HEK293 (cell line): ENCODE results near the gene KAT5.
"Not testable (repeated sequence)": the region's sequence is repeated elsewhere in the genome, so short reads cannot be mapped to it uniquely, and the experiment has no call there.

Source experiments
- CTCF ChIA-PET: fragments of 350-600 bp; formaldehyde crosslinking; extraction: SDS; loops from one replicate; lab custom pipeline; 2021; ENCODE audit warnings: antibody characterized with exemption; lab: Yijun Ruan, JAX
- POLR2A ChIA-PET: fragments of 300-600 bp; formaldehyde crosslinking; extraction: SDS; loops from one replicate; lab custom pipeline; 2020; ENCODE audit warnings: antibody characterized with exemption, inconsistent platforms; lab: Yijun Ruan, JAX
- H3K27ac ChIP-seq: fragments of 200-500 bp; sonication (Bioruptor generic); 2 replicates; pipeline ENCODE4 v1.5.1; 2014; ENCODE audit warnings: low read depth, low read length, control low read depth, inconsistent platforms; ENCODE audit errors: extremely low read depth
- H3K36me3 ChIP-seq, 2 experiments: fragments of 200-500 bp in 1 of 2; sonication (Bioruptor generic) in 1 of 2; 1 replicate in 1 of 2; 2 replicates in 1 of 2; pipeline ENCODE4 v1.5.1; 2014 to 2017; ENCODE audit warnings: inconsistent platforms in 2 of 2, low read length in 2 of 2; ENCODE audit not compliant: control insufficient read depth in 2 of 2, insufficient read depth in 1 of 2
- H3K4me1 ChIP-seq: fragments of 200-500 bp; sonication (Bioruptor generic); 2 replicates; pipeline ENCODE4 v1.5.1; 2014; ENCODE audit warnings: mild to moderate bottlenecking, low read length, inconsistent platforms; ENCODE audit not compliant: control insufficient read depth, insufficient read depth
- H3K4me3 ChIP-seq: 2 replicates; pipeline ENCODE4 v1.5.1; 2011; ENCODE audit warnings: low read depth, mild to moderate bottlenecking, control low read depth, low read length, moderate library complexity
- H3K9me3 ChIP-seq: fragments of 200-500 bp; sonication (Bioruptor generic); 2 replicates; pipeline ENCODE4 v1.5.1; 2014; ENCODE audit warnings: low read depth, low read length, inconsistent platforms; ENCODE audit not compliant: control insufficient read depth, insufficient read depth
- BCL11B ChIP-seq: fragments of 450-650 bp; formaldehyde crosslinking; IDR thresholded peaks from 2 replicates; pipeline ENCODE4 v1.5.1; 2016; ENCODE audit warnings: low read depth, missing biosample characterization, missing genetic modification characterization
- CTCF ChIP-seq: fragments of 450-650 bp; formaldehyde crosslinking; IDR thresholded peaks from 2 replicates; pipeline ENCODE4 v1.5.1; 2016; ENCODE audit warnings: missing biosample characterization, missing genetic modification characterization
- MEIS1 ChIP-seq: sonication (generic); formaldehyde crosslinking; IDR thresholded peaks from 2 replicates; pipeline ENCODE4 v1.8.1; 2022; ENCODE audit warnings: missing genetic modification reagents, mild to moderate bottlenecking, borderline replicate concordance
- OVOL3 ChIP-seq: fragments of 450-650 bp; formaldehyde crosslinking; IDR thresholded peaks from 2 replicates; pipeline ENCODE4 v1.5.1; 2016; ENCODE audit warnings: missing biosample characterization, missing genetic modification characterization
- SETDB1 ChIP-seq: IDR thresholded peaks from one replicate; pipeline ENCODE4 v1.6.1; 2017; ENCODE audit warnings: mild to moderate bottlenecking, low read length, moderate library complexity, mixed read lengths; ENCODE audit not compliant: insufficient read length
- ZBTB8A ChIP-seq: fragments of 450-650 bp; formaldehyde crosslinking; IDR thresholded peaks from 2 replicates; pipeline ENCODE4 v1.5.1; 2016; ENCODE audit warnings: missing biosample characterization, missing genetic modification characterization
- ZFP41 ChIP-seq: fragments of 450-650 bp; formaldehyde crosslinking; IDR thresholded peaks from 2 replicates; pipeline ENCODE4 v1.5.1; 2016; ENCODE audit warnings: missing biosample characterization, missing genetic modification characterization, borderline replicate concordance
- ZNF121 ChIP-seq: fragments of 450-650 bp; formaldehyde crosslinking; IDR thresholded peaks from 2 replicates; pipeline ENCODE4 v1.5.1; 2016; ENCODE audit warnings: missing biosample characterization, missing genetic modification characterization
- ZNF146 ChIP-seq: fragments of 450-650 bp; formaldehyde crosslinking; IDR thresholded peaks from 2 replicates; pipeline ENCODE4 v1.5.1; 2016; ENCODE audit warnings: missing biosample characterization, missing genetic modification characterization
- ZNF16 ChIP-seq: fragments of 450-650 bp; formaldehyde crosslinking; IDR thresholded peaks from 2 replicates; pipeline ENCODE4 v1.5.1; 2016; ENCODE audit warnings: low read depth, missing biosample characterization, missing genetic modification characterization
- ZNF221 ChIP-seq: fragments of 450-650 bp; formaldehyde crosslinking; IDR thresholded peaks from 2 replicates; pipeline ENCODE4 v1.5.1; 2017; ENCODE audit warnings: missing biosample characterization, missing genetic modification characterization, borderline replicate concordance
- ZNF324 ChIP-seq: fragments of 450-650 bp; formaldehyde crosslinking; IDR thresholded peaks from 2 replicates; pipeline ENCODE4 v1.5.1; 2016; ENCODE audit warnings: missing biosample characterization, missing genetic modification characterization
- ZNF37A ChIP-seq: fragments of 450-650 bp; IDR thresholded peaks from 2 replicates; pipeline ENCODE4 v1.5.1; 2018; ENCODE audit warnings: missing biosample characterization, missing genetic modification characterization
- ZNF596 ChIP-seq: fragments of 450-650 bp; IDR thresholded peaks from 2 replicates; pipeline ENCODE4 v1.5.0; 2018; ENCODE audit warnings: missing biosample characterization, mild to moderate bottlenecking, missing genetic modification characterization, moderate library complexity
- ZNF624 ChIP-seq: fragments of 450-650 bp; formaldehyde crosslinking; IDR thresholded peaks from 2 replicates; pipeline ENCODE4 v1.5.1; 2017; ENCODE audit warnings: missing biosample characterization, missing genetic modification characterization
- ZNF747 ChIP-seq: fragments of 450-650 bp; formaldehyde crosslinking; IDR thresholded peaks from 2 replicates; pipeline ENCODE4 v1.5.1; 2016; ENCODE audit warnings: missing biosample characterization, missing genetic modification characterization
- ZNF76 ChIP-seq: fragments of 450-650 bp; formaldehyde crosslinking; IDR thresholded peaks from 2 replicates; pipeline ENCODE4; 2016; ENCODE audit warnings: low read depth, missing biosample characterization, missing genetic modification characterization, borderline replicate concordance
- ZNF791 ChIP-seq: fragments of 450-650 bp; formaldehyde crosslinking; IDR thresholded peaks from 2 replicates; pipeline ENCODE4 v1.5.1; 2016; ENCODE audit warnings: missing biosample characterization, missing genetic modification characterization
- ZNF843 ChIP-seq: fragments of 450-650 bp; formaldehyde crosslinking; IDR thresholded peaks from 2 replicates; pipeline ENCODE4 v1.5.1; 2016; ENCODE audit warnings: missing biosample characterization, missing genetic modification characterization
- TF ChIP-seq, protein P1 (sequence below): fragments of 450-650 bp; formaldehyde crosslinking; IDR thresholded peaks from 2 replicates; pipeline ENCODE4 v1.5.1; 2017; ENCODE audit warnings: missing biosample characterization, missing genetic modification characterization

Gene KAT5

DNA sequence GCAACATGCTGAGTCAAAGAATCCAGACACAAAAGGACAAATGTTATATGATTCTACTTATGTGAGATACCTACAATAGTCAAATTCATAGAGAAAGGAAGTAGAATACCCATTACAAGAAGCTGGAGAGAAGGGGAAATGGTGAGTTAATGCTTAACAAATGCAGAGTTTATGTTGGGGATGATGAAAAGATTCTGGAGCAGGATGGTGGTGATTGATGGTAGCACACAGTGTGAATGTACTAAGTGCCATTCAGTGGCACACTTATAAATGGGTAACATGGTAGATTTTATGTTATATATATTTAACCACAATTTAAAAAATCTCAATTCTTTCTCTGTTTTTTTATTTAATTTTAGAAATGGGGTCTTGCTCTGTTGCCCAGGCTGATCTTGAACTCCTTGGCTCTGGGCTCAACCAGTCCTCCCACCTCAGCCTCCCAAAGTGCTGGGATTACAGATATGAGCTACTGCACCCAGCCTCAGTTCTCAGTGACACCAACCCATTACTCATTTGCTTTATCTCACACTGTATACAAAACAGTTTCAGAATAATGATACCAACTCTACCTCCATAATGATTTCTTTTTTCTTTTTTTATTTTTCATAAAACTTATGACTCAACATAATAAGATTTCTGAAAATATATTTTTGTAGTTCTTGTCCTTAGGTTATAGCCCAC is 39.7 kb upstream of the KAT5 start:
- no peak overlapping the region for H3K4me3 ChIP-seq
- CTCF ChIA-PET = interaction anchor here (0.6 kb wide), 2 partner anchors 15 to 497 kb away, joined by 5 to 7 read pairs; no protein-coding TSS in a partner anchor
- no peaks in the 10 kb centered on the region for H3K9me3 ChIP-seq
- H3K36me3 ChIP-seq = no peaks in the 10 kb centered on the region
- H3K27ac ChIP-seq = no peak overlapping the region
- TF ChIP-seq OVOL3 (tag by site-specific recombination) = no peak
- no peak for TF ChIP-seq ZNF37A (tag by site-specific recombination)
- no peak for TF ChIP-seq BCL11B (tag by site-specific recombination)
- TF ChIP-seq ZNF596 (tag by site-specific recombination) = no peak
- no peak for TF ChIP-seq ZNF76
- no peak for TF ChIP-seq ZNF791
- no peak for TF ChIP-seq ZNF146 (tag by site-specific recombination)
- no peak for TF ChIP-seq ZNF221 (tag by site-specific recombination)
- no peaks in the 10 kb centered on the region for H3K4me1 ChIP-seq
- POLR2A ChIA-PET = interaction anchor here (1.4 kb wide), 1 partner anchor 9 kb away, joined by 3 read pairs; no protein-coding TSS in a partner anchor

- H3K4me1 ChIP-seq = no peaks in the 10 kb centered on the region
- TF ChIP-seq ZNF121 (tag by site-specific recombination) = 0 out of 2 replicates have a peak, but pooled peaks have one; percentile 12
- TF ChIP-seq ZNF16 (tag by site-specific recombination) = no peak
- ChIA-PET CTCF (interaction anchor here (0.6 to 0.7 kb wide), 2 partner anchors 9 to 14 kb away, joined by 4 to 5 read pairs; no protein-coding TSS in a partner anchor), POLR2A (interaction anchor here (1.4 kb wide), 1 partner anchor 10 kb away, joined by 3 read pairs; no protein-coding TSS in a partner anchor)
- H3K4me3 ChIP-seq = no peak overlapping the region
- no peak overlapping the region for H3K27ac ChIP-seq
- H3K36me3 ChIP-seq = no peaks in the 10 kb centered on the region
- no peaks in the 10 kb centered on the region for H3K9me3 ChIP-seq
Measured at GRCh38 chr11:65672982-65673381, 39.1 kb upstream of the KAT5 start.

GRCh38 chr11:65680192-65680743 is 31.8 kb upstream of the KAT5 start:
- no peaks in the 10 kb centered on the region for H3K36me3 ChIP-seq
- H3K9me3 ChIP-seq = no peaks in the 10 kb centered on the region
- POLR2A ChIA-PET = interaction anchor here (0.7 to 1.6 kb wide), 2 partner anchors 17 to 40 kb away, joined by 6 read pairs; partner anchors contain the start of gene RNASEH2C
- CTCF ChIA-PET = interaction anchor here (0.7 kb wide), 2 partner anchors 121 to 1778 kb away, joined by 3 read pairs; no protein-coding TSS in a partner anchor
- TF ChIP-seq ZBTB8A (tag by site-specific recombination) = no peak
- TF ChIP-seq, all 188 proteins: peak for 0
- no peak overlapping the region for H3K4me3 ChIP-seq
- no peak overlapping the region for H3K27ac ChIP-seq
- H3K4me1 ChIP-seq = no peaks in the 10 kb centered on the region

DNA sequence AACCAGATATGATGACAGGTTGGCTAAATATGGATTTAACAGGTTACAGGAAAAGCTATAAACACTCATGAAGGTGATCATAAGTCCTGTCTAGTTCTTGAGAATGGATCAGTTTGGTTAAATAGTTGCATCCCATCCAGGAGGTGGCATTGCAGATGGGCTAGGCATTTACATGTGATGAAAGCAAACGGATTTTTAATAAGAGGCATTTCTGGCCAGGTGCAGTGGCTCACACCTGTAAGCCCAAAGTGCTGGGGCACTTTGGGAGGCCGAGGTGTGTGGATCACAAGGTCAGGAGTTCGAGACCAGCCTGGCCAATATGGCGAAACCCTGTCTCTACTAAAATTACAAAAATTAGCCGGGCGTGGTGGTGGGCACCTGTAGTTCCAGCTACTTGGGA is 28.6 kb upstream of the KAT5 start:
- H3K4me1 ChIP-seq, H3K9me3 ChIP-seq, POLR2A ChIA-PET, H3K36me3 ChIP-seq, H3K27ac ChIP-seq, H3K4me3 ChIP-seq: not testable (repeated sequence)
- CTCF ChIA-PET = interaction anchor here (0.7 to 0.8 kb wide), 2 partner anchors 68 to 107 kb away, joined by 3 to 4 read pairs; partner anchors contain the start of gene EHBP1L1

GRCh38 chr11:65685981-65686380 is 26.1 kb upstream of the KAT5 start:
- ChIA-PET POLR2A (no interaction called here), CTCF (no interaction called here)
- Histone ChIP-seq H3K36me3 (no peaks in the 10 kb centered on the region), H3K27ac (no peak overlapping the region), H3K4me1 (no peaks in the 10 kb centered on the region)
- no peak for TF ChIP-seq ZFP41 (tag by site-specific recombination)
- TF ChIP-seq ZNF624 (tag by site-specific recombination) = no peak
- TF ChIP-seq, protein P1, sequence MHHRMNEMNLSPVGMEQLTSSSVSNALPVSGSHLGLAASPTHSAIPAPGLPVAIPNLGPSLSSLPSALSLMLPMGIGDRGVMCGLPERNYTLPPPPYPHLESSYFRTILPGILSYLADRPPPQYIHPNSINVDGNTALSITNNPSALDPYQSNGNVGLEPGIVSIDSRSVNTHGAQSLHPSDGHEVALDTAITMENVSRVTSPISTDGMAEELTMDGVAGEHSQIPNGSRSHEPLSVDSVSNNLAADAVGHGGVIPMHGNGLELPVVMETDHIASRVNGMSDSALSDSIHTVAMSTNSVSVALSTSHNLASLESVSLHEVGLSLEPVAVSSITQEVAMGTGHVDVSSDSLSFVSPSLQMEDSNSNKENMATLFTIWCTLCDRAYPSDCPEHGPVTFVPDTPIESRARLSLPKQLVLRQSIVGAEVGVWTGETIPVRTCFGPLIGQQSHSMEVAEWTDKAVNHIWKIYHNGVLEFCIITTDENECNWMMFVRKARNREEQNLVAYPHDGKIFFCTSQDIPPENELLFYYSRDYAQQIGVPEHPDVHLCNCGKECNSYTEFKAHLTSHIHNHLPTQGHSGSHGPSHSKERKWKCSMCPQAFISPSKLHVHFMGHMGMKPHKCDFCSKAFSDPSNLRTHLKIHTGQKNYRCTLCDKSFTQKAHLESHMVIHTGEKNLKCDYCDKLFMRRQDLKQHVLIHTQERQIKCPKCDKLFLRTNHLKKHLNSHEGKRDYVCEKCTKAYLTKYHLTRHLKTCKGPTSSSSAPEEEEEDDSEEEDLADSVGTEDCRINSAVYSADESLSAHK (tag by site-specific recombination) = no peak
- no peak for TF ChIP-seq SETDB1
- no peak for TF ChIP-seq MEIS1
- TF ChIP-seq ZNF843 = no peak
- no peak for TF ChIP-seq ZNF324 (tag by site-specific recombination)
- no peak for TF ChIP-seq CTCF (tag by site-specific recombination)
- TF ChIP-seq ZNF747 (tag by site-specific recombination) = no peak
- TF ChIP-seq, all 188 proteins: peak for 0
- H3K4me3 ChIP-seq = no peak overlapping the region
- H3K9me3 ChIP-seq = no peaks in the 10 kb centered on the region
